ENCODE data around the gene CETP.
"Not testable (repeated sequence)": the region's sequence is repeated elsewhere in the genome, so short reads cannot be mapped to it uniquely, and the experiment has no call there.

The CETP gene

GRCh38 chr16:56987692-56988091 lies 25.9 kb downstream of the CETP start:
- DNase-seq (ENCODE audit: low read depth), result no peak
- H3K4me3 ChIP-seq (ENCODE audit: low read depth, low read length), result no peak overlapping the region
- TF ChIP-seq, protein P1, sequence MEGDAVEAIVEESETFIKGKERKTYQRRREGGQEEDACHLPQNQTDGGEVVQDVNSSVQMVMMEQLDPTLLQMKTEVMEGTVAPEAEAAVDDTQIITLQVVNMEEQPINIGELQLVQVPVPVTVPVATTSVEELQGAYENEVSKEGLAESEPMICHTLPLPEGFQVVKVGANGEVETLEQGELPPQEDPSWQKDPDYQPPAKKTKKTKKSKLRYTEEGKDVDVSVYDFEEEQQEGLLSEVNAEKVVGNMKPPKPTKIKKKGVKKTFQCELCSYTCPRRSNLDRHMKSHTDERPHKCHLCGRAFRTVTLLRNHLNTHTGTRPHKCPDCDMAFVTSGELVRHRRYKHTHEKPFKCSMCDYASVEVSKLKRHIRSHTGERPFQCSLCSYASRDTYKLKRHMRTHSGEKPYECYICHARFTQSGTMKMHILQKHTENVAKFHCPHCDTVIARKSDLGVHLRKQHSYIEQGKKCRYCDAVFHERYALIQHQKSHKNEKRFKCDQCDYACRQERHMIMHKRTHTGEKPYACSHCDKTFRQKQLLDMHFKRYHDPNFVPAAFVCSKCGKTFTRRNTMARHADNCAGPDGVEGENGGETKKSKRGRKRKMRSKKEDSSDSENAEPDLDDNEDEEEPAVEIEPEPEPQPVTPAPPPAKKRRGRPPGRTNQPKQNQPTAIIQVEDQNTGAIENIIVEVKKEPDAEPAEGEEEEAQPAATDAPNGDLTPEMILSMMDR (conservative IDR thresholded peaks at IDR 0.05; ENCODE audit: low read depth, low read length), result no peak

DNA sequence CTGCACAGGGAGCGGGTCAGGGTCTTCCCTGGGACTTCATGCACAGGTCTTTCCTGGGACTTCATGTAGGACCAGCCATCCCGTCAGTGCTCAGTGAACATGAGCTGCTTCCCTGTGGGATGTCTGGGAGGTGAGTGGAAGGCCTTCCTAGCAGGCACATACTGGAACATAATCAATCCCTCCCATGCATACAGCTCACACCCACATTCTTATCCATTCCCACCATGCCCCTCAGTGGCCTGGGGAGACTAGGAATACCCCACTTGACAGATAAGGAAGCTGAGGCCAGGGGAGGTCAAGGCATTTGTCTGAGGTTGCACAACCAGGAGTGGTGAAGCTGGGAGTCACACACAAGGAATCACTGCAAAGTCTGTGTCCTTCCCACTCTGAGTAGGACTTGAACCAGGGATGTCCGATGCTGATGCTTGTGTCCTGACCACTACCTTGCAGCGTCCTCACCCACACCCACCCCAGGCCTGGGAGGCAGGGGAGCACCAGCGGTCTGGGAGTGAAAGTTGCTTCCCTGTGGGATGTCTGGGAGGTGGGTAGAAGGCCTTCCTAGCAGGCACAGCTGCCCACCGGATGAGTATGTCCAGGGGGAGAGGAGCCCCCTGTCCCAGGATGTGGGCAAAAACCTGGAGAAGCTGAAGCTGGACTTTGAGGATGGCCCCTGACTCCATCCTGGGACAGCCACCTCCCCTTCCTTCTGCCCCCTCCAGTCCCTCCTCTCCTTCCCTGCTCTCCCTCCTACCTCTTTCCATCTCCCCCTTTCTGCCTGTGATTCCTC lies 26.6 kb downstream of the CETP start:
- DNase-seq (ENCODE audit: low read depth), result peak; percentile 15
- peak overlapping the region; percentile 81 for H3K4me3 ChIP-seq (ENCODE audit: low read depth, low read length)
- TF ChIP-seq, protein P1 (conservative IDR thresholded peaks at IDR 0.05; ENCODE audit: low read depth, low read length), result no peak

- H3K4me3 ChIP-seq (ENCODE audit: low read depth, low read length), result peak within 1 kb of the TSS; percentile 81
- DNase-seq (ENCODE audit: low read depth), result peak; percentile 80
- TF ChIP-seq, protein P1 (conservative IDR thresholded peaks at IDR 0.05; ENCODE audit: low read depth, low read length), result no peak
Observed at GRCh38 chr16:56988948-56989945, 27.5 kb downstream of the CETP start, which contains the start of gene NLRC5. Gene NLRC5 (plus strand): TSS chr16:56989557. CDS start chr16:57020713, 31,156 bp downstream.

GRCh38 chr16:56989988-56990387 lies 28.2 kb downstream of the CETP start:
- TF ChIP-seq, protein P1 (conservative IDR thresholded peaks at IDR 0.05; ENCODE audit: low read depth, low read length), result no peak
- DNase-seq (ENCODE audit: low read depth), result no peak
- peak overlapping the region; percentile 81 for H3K4me3 ChIP-seq (ENCODE audit: low read depth, low read length)

DNA sequence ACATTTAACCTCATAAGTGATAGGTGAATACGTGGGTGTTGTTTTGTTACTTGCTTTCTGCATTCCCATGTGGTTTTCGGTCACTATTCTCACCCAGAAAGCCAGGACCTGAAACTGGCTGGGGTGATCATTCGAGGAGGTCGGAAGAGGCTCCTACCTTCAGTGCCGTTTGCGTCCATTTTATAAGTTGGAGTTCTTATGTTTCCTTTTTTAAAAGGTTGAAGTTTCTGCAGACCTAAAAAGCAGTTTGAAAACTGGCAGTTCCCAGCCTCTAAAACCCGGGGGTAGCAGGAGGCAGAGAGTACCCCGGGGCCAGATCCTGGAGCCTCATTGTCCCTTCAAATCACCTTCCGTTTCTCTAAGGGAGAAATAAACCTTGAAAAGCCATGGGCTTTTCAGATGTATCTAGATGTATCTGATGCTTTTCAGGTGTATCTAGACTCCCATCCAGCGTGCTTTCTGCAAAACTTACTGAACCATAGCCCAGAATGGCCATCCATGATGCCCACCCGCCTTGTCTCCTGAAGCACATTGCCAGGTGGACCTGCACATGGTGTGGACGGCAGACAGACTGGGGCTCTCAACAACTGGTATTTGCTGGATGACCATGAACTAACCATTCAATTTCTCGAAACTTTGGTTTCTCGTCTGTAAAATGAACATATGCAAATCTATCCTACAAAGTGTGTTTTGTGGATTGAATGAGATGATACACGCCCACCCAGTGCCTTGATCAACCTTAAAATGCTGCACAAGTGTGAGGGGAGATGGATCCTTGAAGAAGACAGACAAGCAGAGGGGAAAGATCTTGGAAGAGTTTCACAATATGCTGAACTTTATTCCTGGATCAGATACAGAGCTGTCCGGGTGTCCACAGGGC lies 28.9 kb downstream of the CETP start:
- H3K4me3 ChIP-seq (ENCODE audit: low read depth, low read length), result peak overlapping the region; percentile 81
- DNase-seq (ENCODE audit: low read depth), result no peak
- TF ChIP-seq, protein P1 (conservative IDR thresholded peaks at IDR 0.05; ENCODE audit: low read depth, low read length), result no peak

DNA sequence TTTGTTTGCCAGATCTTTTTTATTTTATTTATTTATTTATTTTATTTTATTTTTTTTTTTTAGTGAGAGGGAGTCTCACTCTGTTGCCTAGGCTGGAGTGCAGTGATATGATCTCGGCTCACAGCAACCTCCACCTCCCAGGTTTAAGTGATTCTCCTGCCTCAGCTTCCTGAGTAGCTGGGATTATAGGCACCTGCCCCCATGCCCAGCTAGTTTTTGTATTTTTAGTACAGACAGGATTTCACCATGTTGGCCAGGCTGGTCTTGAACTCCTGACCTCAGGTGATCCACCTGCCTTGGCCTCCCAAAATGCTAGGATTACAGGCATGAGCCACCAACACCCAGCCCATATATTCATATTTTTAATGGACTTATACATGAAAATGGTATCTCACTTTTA lies 30.7 kb downstream of the CETP start:
- not testable (repeated sequence) for H3K4me3 ChIP-seq (ENCODE audit: low read depth, low read length); DNase-seq (ENCODE audit: low read depth)
